AG09309 (cell line): ENCODE data around the gene NTRK2.

Experiments used
- DNase-seq: peaks from one replicate; pipeline ENCODE4 v3.0.0-alpha.2; 2010; ENCODE audit warnings: low read depth
- H3K4me3 ChIP-seq: 2 replicates; pipeline ENCODE4 v1.5.1; 2011; ENCODE audit warnings: mild to moderate bottlenecking, low read depth, low read length, moderate library complexity; ENCODE audit not compliant: control insufficient read depth
- CTCF ChIP-seq: IDR thresholded peaks from 2 replicates; pipeline ENCODE4 v1.5.1; 2011; ENCODE audit warnings: mild to moderate bottlenecking, low read depth, low read length, inconsistent platforms; ENCODE audit not compliant: insufficient read depth, control insufficient read depth; ENCODE audit errors: missing control alignments

Gene NTRK2

DNA sequence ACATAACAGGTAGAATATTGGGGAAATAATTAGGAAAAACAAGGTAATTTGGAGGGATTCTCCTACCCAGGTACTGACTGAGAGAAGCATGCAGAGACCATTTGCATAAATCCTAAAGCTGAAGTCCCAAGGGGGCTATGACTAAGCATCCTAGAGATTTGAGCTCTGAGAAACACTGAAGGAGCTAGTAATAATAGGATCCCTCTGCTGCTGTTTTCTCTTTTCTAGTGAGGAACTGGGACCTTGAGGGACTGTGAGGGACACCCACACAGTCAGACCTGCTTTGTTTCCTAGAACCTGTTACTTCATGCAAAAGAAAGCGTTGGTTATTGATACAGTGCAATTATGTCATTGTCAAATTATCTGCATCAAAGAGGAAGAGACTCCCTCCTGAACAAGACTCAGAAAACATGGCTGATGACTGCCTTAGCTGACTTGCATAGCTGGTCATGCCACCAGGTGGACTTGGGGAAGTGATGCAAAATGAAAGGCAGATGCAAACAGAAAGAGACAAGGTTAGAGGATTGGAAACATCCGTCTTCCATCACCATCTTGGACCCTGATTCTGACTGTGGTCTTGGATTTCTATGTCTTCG is 335.4 kb downstream of the NTRK2 start:
- H3K4me3 ChIP-seq, result no peak overlapping the region
- no peak for TF ChIP-seq CTCF
- DNase-seq, result no peak

GRCh38 chr9:85007748-85008147 is 338.2 kb downstream of the NTRK2 start:
- H3K4me3 ChIP-seq, result no peak overlapping the region
- no peak for DNase-seq
- TF ChIP-seq CTCF, result no peak

DNA sequence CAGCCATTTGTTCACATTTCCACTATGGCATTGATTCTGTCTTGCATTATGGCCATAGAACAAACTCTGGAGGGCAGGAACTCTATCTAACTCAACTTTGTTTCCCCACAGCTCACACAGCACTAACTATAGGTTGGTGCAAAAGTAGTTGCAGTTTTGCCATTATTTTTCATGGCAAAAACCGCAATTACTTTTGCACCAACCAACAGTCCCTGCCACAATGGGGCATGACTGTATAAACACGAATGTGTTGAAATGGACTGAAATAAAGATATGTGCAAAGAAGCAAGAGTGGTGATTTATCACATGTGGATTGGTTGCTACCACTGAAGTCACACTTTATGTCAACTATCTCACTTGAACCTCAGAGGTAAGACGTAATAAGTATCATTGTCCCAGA is 338.7 kb downstream of the NTRK2 start:
- TF ChIP-seq CTCF, result no peak
- H3K4me3 ChIP-seq, result no peak overlapping the region
- no peak for DNase-seq

GRCh38 chr9:85009251-85009650 is 339.7 kb downstream of the NTRK2 start:
- no peak for TF ChIP-seq CTCF

DNA sequence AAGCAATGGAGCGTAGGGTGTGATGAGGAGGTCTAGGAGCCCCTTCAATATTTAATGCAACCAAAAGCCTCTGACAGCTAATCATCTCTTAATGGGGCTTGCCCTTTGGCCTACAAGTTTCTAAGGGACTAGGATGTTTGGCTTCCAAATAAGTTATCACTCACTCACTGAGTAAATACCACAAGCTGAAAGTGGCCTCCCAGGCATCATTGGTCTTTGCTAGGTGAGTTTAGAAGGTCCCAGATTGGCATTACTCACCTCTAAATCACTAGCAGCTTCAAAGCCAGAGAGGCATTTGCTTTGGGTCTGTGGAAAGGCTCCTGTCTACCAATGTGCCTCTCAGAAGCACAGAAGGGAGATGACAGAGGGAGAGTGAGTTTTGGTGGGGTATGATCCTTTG is 344.2 kb downstream of the NTRK2 start:
- no peak for TF ChIP-seq CTCF
- no peak overlapping the region for H3K4me3 ChIP-seq
- DNase-seq, result no peak

More at GRCh38 chr9:85009251-85009650, 339.7 kb downstream of the NTRK2 start:
- DNase-seq, result no peak
- no peak overlapping the region for H3K4me3 ChIP-seq

DNA sequence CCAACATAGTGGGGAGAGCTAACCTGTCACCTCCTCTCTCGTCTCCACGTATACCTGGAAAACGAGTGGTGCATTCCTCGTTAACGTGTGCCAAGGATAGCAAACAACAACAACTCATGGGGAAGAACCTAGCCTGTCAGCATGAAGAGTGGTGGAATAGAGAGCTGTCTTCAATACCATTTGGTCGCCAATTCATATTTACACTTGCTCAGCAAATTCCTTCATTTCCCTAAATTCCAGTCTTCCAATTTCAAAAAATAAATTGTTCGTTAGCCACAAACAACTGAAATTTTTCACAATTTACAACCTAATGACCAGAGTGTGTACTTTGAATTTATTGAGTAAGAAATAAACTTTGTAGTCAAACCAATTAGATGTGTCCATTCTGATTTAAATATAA is 344.8 kb downstream of the NTRK2 start:
- DNase-seq, result no peak
- no peak for TF ChIP-seq CTCF
- no peak overlapping the region for H3K4me3 ChIP-seq
